ENCODE measurements around the gene C2orf42. TPM values are rescaled to one million over a fixed set of nuclear protein-coding genes. Genes with fewer than 3 reads are reported as not detected.
"Not testable (repeated sequence)": the region's sequence is repeated elsewhere in the genome, so short reads cannot be mapped to it uniquely, and the experiment has no call there.

Gene C2orf42
- total RNA-seq, 1 donor from 2014 or later, result 24.0 TPM

DNA sequence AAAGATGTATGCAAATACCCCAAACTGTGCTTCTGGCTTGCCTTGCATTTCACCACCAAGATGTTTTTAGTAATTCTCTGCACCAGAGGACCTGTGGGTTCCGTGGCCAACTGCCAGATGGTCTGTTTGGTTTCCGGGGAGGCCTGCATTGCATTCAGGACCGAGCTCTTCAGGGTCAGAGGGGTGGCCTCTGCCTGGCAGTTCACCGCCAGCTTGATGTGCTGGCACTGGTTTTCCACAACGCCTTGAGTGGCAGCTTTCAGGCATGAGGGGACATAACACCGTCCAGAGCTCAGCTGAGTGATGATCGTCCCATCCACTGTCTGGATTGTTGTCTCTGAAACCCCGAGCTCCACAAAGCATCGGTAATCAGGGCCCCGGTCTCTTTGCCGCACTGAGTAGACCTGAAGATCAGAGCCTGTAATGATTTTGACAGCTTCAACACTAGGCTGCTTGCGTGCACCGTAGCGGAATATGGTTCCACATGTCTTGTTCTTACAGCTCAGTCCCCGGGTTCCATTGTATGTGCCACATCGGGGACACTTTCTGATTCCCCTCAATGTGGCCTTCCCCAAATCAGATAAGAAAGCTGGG lies 9.4 kb downstream of the C2orf42 start:
- intact Hi-C loops (cut with micrococcal nuclease), result no loop called here

GRCh38 chr2:70173520-70173919 lies 17.3 kb downstream of the C2orf42 start:
- intact Hi-C loops (cut with micrococcal nuclease), result no loop called here

DNA sequence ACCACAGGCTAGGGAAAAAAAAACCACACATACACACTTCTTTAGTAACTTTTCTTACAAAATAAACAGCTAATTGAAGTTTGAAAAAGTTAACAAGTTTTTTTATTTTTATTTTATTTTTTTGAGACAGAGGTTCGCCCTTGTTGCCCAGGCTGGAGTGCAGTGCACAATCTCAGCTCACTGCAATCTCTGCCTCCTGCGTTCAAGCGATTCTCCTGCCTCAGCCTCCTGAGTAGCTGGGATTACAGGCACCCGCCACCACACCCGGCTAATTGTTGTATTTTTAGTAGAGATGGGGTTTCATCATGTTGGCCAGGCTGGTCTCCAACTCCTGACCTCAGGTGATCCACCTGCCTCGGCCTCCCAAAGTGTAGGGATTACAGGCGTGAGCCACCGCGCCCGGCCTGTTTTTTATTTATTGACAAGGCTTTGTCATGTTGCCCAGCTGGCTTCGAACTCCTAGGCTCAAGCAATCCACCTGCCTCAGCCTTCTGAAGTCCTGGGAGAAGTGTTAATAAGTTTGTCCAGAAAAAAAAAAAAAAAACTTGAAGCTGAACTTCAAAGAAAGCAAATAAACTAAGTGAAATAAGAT lies 21.1 kb downstream of the C2orf42 start:
- intact Hi-C loops (cut with micrococcal nuclease), result not testable (repeated sequence)

GRCh38 chr2:70161069-70161534 lies 29.7 kb downstream of the C2orf42 start:
- intact Hi-C loops (cut with micrococcal nuclease), result no loop called here

DNA sequence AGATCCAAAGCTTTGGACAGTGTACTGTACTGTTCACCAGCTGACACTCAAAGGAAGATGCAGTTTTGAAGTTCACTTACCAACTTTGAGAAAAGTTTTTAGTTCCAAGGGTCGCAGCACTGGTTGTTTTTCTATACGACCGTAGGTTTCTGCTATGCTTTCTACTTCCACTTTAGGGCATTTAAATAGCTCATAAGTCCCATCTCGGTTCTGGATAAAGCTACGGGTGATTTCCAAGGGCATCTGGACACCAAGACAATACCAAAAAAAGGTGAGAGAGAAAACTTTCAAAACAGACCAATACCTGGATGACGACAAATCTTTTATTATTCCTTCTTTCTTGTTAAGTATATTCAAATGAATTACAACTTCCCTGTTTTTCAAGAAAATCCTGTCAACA lies 30.3 kb downstream of the C2orf42 start:
- intact Hi-C loops (cut with micrococcal nuclease), result no loop called here

GRCh38 chr2:70149130-70149686 lies 41.6 kb downstream of the C2orf42 start:
- intact Hi-C loops (cut with micrococcal nuclease), result not testable (repeated sequence)

DNA sequence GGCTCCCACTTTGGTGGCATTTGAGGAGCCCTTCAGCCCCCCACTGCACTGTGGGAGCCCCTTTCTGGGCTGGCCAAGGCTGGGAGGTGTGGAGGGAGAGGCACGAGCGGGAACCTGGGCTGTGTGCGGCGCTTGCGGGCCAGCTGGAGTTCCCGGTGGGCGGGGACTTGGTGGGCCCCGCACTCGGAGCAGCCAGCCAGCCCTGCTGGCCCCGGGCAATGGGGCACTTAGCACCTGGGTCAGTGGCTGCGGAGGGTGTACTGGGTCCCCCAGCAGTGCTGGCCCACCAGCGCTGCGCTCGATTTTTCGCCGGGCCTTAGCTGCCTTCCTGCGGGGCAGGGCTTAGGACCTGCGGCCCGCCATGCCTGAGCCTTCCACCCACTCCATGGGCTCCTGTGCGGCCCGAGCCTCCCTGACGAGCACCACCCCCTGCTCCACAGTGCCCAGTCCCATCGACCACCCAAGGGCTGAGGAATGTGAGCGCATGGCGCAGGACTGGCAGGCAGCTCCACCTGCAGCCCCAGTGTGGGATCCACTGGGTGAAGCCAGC lies 42.5 kb downstream of the C2orf42 start:
- intact Hi-C loops (cut with micrococcal nuclease), result not testable (repeated sequence)

DNA sequence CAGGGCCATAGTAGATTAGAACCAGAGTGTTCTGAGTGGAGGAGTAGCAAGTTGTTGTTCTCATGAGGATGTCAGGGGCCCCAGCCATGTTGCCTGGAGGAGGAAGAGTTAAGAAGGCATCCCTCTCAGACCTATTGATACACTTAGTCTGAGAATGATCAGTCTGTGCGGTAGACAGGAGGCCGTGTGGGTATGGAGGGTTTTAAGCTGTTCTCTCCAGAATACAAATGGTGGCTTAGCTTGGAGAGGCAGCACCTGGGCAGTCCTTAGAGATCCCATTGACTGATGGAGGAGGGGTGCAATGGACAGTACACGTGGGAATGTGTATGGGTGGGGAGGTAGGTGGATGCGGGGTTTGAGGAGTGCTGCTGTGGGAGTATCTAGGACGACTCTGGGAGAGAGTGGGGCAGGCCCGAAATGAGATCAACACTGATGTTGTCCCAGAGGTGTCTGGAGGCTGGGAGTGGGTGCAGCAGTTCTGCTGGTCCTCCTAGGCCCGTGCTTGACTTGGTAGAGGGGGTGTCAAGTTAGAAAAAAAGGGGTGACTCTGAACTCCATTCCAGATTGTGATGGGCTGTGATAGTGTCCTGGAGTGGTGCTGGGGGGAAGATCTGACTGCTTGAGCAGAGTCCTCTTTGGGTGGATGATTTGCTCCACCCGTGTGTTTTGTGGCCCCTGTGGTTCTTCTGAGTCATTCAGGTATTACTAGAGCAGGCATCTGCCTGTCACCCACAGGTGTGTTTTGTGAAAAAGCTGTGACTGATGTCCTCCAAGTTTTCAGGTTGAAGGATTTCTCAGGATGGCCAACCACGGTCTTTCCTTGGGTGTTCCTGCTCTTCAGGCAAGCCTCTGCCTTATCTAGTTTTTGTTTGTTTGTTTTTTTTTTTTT lies 44.7 kb downstream of the C2orf42 start:
- intact Hi-C loops (cut with micrococcal nuclease), result loop anchor here (1.0 kb wide), 1 partner anchor 200 kb away; no protein-coding TSS in a partner anchor

DNA sequence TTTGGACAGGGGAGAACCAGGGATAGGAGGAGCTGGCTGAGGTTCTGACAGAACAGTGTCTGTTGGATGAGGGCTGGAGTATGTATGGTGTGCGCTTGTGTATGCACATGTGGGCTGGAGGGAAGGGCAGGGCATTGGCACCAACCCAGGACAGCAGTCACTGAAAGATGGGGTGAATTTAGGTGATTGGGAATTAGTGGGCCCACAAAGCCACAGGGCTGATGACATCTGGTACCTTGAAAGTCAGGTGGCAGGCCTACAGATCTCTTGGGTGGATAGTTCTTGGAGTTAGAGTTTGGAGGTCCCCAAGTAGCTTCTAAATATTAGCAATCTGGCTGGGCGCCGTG lies 45.7 kb downstream of the C2orf42 start:
- intact Hi-C loops (cut with micrococcal nuclease), result no loop called here

DNA sequence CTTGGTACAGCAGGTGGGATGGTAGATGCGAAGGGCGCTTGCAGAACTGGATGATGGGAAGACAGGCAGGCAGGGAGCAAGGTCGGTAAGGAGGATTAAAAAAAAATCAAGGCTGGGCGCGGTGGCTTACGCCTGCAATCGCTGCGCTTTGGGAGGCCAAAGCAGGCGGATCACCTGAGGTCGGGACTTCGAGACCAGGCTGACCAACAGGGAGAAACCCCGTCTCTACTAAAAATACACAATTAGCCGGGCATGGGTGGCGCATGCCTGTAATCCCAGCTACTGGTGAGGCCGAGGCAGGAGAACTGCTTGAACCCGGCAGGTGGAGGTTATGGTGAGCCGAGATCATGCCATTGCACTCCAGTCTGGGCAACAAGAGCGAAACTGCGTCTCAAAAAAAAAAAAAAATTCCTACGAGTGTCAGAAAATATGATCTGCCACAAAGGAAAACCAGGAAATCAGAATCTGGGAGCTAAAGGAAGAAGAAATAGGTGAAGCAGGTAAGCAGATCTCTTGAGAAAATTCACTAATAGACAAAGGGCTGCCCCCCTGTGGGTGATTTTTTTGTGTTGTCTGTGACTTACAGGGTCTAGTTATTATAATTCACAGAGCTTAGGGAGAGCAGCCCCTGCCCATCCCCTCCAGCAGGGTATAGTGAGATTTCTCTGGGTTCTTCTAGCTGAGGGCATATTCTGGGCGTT lies 46.2 kb downstream of the C2orf42 start:
- intact Hi-C loops (cut with micrococcal nuclease), result loop anchor here (5.0 kb wide), 2 partner anchors 402 to 502 kb away; partner anchors contain the start of genes AAK1 and ANXA4

DNA sequence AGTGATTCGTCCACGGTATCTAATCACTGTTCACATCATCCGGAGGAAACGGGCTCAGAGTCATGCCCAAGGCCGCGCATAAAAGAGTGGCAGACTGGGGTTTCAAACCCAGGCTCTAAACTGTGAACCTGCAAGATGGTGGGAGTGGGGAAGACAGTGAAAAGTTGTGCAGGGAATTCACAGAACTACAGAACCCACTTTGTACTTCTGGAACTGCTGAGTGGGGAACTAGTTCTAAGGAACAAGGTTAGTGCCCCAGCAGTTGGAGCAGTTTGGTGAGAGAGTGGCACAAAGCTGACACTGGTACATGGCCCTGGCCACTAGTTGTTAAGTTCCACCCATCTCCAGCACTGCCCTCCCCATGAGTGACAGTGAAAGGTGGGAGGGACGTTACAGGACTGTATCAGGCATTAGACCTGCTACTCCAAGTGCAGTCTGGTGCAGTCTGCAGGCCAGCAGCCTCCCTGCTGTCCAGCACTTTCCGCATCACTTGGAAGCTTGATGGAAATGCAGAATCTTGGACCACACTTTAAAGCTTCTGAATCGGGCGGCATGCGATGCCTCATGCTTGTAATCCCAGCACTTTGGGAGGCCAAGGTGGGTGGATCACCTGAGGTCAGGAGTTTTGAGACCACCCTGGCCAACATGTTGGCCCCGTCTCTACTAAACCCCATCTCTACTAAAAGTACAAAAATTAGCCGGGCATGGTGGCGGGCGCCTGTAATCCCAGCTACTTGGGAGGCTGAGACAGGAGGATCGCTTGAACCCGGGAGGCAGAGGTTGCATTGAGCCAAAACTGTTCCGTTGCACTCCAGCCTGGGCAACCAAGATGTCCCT lies 47.3 kb downstream of the C2orf42 start:
- intact Hi-C loops (cut with micrococcal nuclease), result loop anchor here (1.0 to 5.0 kb wide), 6 partner anchors 47 to 757 kb away; partner anchors contain the start of genes AAK1, ANXA4 and GFPT1

DNA sequence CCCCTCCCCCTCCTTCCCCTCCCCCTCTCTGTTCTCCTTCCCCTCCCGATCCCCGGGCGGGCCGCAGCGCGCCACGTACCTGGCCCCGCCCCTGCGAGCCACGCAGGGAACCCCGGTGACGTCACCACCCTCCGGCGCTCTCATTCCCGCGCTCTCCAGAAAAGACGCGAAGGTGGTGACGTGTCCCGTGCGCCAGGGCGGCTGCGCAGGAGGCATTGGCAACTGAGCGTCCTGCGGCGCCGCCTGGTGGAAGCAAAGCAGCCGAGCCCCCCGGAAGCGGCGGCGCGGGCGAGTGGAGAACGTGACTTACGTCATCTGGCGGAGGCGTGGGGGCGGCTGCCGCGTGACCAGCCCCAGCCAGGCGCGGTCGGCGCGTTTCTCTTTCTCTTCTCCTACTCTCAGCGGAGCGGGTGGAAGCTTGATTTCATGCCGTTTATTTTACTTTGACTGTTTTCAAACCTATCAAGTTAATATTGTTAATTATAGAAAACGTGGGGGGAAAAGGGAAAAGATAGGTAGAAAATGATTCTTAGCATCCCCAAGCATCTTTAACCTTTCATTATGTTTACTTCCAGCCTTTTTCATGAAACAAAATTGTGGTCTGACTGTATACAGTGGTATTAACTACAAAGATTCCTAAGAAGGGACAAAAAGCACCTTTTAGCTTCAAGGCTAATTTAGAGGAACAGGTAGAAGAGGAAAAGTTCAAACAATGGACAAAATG lies 48.1 kb downstream of the C2orf42 start:
- intact Hi-C loops (cut with micrococcal nuclease), result loop anchor here (1.0 to 5.0 kb wide), 13 partner anchors 18 to 756 kb away; partner anchors contain the start of genes AAK1, ANXA4, GFPT1 and SNRPG

- intact Hi-C loops (cut with micrococcal nuclease), result loop anchor here (1.0 to 5.0 kb wide), 11 partner anchors 10 to 755 kb away; partner anchors contain the start of genes AAK1, ANXA4, GFPT1 and SNRPG
These were observed 48.8 kb downstream of the C2orf42 start for GRCh38 chr2:70141902-70142589.

DNA sequence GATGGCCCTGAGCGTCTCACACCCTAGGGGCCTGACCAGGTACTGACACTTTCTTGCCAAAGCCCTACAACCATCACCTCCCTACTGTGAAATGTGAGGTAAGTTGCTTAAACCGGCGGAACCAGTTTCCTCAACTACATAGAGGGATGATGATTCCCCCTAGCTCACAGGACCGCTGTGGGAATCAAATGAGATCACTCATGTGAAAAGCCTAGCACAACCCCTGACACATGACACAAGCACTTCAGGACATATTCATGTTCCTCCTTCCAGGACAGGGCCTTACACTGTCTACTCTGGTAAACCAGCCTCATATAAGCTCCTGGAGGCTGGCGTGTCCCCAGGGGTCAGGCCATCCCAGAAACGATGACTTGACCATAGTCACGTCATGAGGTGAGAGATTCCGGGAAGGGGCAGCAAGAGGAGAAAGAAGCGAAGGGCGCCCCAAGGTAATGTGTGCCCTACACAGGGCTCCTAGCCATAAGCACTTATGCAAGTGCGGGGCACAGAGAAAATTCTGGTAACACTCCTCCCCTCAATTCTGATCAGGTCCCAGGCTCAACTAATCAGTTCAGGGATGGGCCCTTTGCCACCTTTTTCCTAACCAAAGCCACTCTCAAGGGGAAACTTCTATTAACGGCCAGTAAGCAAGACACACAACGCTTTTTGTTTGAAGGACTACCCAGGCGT lies 49.5 kb downstream of the C2orf42 start:
- intact Hi-C loops (cut with micrococcal nuclease), result loop anchor here (1.0 to 5.0 kb wide), 3 partner anchors 9 to 499 kb away; partner anchors contain the start of genes AAK1 and ANXA4

- intact Hi-C loops (cut with micrococcal nuclease), result loop anchor here (1.0 to 5.0 kb wide), 3 partner anchors 8 to 498 kb away; partner anchors contain the start of genes AAK1 and ANXA4
These were observed 50.0 kb downstream of the C2orf42 start for GRCh38 chr2:70140791-70141211.

GRCh38 chr2:70134323-70134983 lies 56.4 kb downstream of the C2orf42 start:
- intact Hi-C loops (cut with micrococcal nuclease), result loop anchor here (10.0 kb wide), 1 partner anchor 1670 kb away; the partner anchor contains the start of genes APLF and FBXO48

All from T-helper 1 cell treated with Interleukin-12 subunit alpha and Interleukin-12 subunit beta and Interleukin-4 antibody, amounts not matched to agents 30 ng/mL and 1 ng/mL, for 36 hours (primary cell).